HG03565 (cell line): ENCODE measurements around the gene TANGO2.

ENCODE experiments used
- ATAC-seq: cut with Tn5 transposase; IDR thresholded peaks from one replicate; pipeline ENCODE4 v1.9.1; 2021; ENCODE audit warnings: mild to moderate bottlenecking, moderate library complexity; ENCODE audit not compliant: unreplicated experiment

Gene TANGO2

DNA sequence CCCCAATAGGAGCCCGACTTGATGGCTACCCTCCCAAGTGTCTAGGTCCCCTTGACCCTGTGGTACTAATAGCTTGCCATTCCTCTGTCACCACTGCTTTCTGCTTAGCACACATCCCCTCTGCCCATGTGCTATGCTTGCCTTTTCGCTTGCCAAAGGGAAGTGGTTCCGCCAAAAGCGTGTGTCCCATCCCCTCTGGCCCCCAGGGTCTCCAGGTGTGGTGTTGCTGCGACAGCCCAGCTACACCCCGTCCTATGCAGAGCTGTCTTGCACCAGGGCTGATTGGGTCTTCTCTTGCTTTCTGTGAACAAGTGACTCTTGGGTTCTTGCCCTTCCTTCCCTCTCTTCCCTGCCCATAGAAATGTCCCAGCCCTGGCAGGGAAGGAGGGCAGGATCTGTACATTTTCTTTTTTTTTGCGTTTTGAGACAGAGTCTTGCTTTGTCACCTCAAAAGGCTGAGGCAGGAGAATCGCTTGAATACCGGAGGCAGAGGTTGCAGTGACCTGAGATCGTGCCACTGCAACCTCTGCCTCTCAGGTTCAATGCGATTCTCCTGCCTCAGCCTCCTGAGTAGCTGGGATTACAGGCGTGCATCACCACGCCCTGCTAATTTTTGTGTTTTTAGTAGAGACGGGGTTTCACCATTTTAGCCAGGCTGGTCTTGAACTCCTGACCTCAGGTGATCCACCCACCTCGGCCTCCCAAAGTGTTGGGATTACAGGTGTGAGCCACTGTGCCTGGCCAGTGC is 3.9 kb downstream of the TANGO2 start:
- ATAC-seq = no peak

DNA sequence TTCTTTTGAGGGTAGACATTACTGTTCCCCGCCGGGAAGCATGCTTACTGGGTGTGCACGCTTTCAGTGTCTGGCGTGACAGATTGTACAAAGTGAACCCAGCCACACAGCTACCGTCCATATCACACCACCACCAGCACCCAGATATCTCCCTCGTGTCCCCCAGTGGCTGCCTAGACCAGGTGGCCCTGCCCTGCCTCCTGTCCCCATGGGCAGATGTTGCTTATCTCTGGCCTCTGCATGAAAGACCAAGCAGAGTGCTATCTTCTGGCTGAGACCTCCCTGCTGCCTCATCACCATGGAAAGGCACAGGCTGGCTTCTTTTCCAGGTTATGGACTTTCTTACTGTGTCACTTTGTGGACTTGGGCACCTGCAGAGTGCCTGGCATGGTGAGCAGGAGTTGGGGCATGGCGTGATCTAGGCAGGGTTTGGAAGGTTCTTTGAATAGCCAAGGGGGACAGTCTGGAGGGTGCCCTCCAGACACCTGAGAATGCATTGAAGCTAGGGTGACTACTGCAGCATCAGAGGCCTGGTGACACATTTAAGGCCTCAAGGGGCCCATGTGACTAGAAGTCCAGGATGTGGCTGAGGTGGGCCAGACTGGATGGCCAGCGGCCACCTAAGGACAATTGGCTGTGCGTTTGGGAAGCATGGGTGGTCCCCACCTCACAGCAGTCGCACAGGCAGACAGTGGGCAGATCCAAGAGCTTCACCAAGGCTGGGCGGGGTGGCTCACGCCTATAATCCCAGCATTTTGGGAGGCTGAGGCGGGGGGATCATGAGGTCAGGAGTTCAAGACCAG is 4.7 kb downstream of the TANGO2 start:
- no peak for ATAC-seq

DNA sequence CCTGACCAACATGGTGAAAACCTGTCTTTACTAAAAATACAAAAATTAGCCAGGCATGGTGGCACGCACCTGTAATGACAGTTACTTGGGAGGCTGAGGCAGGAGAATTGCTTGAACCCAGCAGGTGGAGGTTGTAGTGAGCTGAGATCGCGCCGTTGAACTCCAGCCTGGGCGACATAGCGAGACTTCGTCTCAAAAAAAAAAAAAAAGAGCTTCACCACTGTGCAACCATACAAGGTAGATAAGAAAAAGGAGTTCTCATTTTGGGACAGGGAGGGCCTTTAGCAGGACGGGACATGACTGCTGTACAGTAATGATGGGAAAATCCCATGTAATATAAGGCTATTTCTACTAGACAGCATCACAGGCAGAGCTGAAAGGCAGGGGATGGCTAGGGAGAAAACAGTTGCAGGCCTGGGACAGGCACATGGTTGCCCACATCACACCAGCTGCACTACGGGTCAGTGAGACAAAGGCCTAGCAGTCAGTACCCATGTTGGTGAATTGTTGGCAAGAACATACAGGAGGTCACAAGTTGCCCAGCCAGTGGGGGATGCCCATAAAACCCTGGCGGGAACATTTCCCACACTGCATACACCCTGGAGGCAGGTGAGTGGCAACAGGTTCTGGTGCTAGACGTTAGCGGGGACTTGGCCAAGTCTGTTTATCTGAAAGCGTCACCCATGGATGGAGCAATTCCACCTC is 5.4 kb downstream of the TANGO2 start:
- ATAC-seq = no peak

DNA sequence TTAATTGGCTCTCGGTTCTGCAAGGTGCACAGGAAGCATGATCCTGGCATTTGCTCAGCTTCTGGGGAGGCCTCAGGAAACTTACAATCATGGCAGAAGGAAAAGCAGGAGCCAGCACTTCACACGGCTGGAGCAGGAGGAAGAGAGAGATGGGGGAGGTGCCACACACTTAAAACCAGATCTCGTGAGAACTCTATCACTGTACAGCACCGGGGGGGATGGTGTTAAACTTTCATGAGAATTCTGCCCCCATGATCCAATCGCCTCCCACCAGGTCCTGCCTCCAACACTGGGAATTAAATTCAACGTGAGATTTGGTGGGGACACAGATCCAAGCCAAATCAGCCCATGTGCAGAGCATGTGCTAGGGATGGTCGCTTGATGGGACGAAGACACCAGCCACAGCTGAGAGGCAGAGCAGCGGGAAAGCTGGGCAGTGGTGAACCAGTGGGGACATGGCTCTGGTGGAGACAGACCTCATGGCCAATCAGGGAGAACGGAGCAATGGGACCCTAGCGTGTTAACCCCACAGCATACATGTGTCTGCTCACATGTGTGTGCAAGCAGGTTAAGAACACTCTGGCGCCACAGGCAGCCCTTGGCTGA is 6.2 kb downstream of the TANGO2 start:
- ATAC-seq = no peak

DNA sequence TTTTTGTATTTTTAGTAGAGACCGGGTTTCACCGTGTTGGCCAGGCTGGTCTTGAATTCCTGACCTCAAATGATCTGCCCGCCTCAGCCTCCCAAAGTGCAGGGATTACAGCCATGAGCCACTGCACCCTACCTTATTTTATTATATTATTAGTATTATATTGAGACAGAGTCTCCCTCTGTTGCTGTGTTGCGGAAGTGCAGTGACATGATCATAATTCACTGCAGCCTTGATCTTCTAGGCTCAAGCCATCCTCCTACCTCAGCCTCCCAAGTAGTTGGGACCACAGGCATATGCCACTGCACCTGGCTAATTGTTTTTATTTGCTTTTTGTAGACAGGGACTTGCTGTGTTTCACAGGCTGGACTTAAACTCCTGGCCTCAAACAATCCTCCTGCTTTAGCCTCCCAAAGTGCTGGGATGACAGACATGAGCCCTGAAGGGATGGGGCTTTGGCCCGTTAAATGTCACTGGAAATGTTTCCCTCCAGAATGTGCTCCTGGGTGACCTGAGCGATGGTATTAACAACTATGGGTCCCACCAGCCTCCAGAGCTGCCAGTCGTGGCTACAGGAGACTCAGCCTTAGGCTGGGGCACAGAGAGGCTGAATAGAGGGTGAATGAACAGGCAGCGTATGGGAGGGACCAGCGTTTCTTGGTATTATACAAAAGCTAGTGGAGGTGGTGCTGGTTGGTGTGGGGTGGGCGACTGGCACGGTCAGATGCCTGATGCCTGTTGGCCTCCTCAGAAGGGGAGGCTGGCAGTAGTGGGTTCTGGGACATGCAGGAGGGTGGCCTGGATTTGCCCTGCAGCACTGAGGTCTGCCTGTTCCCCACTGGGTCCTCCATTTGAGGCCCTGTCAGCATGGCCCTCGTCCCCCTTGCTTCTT is 7.3 kb downstream of the TANGO2 start:
- ATAC-seq = no peak

DNA sequence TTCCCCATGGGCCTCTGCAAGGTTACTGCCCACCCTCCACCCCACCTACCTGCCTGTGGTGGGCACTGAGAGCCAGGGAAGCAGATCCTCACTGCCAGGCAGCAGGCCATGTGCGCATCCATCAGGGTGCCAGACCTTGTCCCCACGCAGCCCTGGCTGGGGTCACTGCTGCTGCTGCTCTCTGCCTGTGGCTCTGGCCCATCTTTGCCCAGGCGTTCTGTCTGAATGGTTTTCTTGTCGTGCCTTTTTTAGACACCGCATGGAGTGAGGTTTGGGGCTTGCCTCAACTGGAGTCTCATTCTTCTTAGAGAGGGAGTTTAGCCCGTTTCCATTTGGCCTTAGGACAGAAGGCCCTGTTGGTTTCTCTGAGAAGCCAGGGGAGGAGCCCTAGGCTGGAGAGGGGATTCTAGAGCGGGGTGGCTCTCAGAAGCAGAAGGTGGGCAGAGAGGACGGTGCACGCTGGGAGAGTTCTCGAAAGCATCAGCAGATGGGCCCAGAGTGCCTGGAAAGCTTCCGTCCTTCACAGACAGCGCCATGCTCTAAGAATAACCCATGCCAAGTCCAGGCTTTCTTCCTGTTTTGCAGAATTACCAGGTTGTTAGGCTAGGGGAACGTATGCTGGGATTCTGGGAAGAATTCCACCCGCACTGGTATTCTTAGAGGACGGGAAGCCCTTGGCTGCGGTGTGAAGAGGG is 8.1 kb downstream of the TANGO2 start:
- no peak for ATAC-seq

DNA sequence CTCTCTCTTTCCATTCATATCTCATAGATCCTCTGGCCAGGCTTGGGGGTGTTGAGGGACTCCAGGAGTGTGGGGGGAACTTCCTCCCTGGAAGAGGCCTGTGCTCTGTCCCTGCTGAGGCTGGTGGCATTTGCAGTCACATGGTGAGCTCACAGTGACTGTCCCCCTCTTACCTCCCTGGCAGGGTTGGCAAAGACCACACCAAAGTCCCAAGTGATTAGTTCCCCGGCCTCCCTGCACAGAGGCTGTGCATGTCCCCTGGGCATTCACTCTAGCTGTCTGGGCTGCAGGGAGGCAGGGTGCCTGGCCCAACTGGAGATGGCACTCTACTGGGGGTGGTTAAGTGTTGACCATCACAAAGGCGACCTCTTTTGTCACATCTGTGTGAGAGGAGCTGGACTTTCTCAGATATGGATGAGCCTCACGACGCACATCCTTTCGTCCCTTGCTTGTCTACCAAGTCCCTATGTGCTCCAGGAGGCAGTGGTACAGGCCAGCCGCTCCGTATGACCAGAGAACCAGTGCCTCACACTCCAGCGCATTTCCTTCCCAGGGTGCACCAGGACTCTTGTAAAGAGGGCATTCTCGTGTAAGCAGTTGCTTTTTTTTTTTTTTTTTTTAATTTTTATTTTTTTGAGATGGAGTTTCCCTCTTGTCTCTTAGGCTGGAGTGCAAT is 8.8 kb downstream of the TANGO2 start:
- ATAC-seq = no peak

DNA sequence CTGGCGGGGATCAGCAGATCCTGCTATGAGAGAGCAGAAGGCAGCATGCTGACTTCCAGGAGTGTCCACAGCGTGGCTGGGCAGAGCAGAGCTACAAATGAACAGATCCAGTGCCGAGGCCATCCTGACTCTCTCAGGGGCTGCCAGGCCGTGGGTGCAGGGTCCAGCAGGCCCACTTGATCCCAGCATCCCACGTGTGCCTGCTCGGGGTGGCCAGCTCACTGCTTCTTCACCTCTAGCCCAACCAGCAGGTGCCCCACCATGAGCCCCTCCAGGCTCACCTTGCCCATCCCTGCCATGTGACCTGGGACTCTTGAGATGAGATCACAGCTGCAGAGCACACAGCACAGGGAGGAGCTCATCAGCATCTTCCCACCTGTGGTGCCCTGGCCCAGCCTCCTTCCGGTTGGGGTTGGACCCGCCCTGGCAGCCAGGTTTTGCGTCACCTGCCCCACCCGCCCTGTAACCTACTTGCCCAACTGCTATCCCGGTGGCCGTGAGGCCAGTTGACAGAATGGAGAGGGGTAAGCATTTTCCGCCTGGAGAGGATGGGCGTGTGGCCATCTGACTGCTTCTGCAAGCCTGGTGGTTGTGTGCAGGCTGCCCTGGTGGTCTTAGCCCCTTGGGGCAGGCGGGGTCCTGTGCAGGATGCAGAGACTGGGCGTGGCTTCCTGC is 11.0 kb downstream of the TANGO2 start:
- no peak for ATAC-seq

DNA sequence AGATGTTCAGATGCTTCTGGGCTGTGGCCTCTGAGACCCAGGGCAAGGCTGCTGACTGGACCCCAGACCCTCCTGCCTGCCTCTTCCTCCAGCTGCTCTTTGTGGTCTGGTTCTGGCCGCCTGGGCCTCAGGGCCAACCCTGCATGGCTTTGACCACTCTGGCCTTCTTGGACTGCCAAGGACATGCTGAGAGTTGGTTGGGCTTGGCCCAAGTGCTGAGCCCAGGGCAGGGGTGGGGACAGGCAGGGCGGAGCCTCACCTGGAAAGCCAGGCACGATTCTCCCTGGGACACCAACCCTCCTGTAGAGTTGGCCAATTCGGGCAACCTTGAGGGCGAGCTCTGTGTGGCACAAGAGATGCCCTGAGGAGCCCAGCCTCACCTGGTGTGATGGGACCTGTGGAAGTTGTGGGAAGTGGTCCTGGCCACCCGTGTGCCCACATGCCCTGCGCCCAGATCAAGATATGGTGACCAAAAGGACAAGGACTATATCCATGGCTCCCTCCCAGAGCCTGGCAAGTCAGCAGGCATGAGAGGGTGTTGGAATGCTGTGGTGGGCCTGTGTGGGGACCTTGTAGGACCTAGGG is 11.6 kb downstream of the TANGO2 start:
- ATAC-seq = no peak

DNA sequence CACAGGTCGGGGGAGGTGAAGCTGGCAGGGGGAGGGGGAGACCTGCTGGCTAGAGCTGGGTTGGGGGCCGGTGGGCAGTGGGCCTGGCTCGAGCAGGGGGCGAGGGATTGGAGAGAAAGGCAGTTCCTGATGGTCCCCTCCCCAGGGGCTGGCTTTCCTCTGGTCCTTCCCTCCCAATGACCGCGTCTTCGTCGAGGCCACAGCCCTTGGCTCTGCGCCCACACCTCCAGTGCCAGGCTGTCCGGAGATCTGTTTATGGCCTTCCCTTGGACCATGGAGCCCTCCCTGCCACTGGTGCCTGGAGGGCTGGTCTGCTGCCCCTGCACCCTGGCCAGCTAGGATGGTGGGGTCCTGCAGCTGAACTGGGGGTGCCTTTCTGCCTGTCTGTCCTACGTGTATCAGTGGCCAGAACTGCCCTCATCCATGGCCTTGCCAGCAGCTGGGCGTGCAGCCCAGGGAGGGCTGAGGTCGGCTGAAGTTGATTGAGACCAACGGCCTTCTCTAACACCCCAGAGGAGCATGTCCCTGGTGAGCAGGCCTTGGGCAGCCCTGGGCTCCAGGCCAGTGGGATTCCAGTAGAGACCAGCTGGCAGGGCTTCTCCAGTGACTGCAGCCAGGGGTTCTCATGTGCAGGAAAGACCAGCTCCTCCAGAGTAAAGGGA is 12.3 kb downstream of the TANGO2 start:
- no peak for ATAC-seq

DNA sequence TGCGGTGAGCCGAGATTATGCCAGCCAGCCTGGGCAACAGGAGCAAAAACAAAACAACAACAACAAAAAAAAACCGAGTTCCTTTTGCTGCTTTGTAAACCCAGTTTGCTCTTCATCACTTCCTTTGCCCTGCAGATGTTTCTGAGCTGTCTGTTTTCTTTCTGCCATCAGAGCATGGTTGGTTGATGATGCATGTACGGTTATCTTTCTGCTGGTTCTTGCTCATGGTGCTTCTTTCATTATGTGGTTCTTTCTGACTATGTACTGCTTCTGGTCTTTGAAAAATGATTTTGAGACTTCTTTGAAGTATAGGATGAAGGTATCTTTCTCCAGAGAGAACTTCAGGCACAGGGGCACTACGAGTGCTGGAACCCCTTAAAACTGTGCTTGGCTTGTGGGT is 13.2 kb downstream of the TANGO2 start:
- no peak for ATAC-seq

DNA sequence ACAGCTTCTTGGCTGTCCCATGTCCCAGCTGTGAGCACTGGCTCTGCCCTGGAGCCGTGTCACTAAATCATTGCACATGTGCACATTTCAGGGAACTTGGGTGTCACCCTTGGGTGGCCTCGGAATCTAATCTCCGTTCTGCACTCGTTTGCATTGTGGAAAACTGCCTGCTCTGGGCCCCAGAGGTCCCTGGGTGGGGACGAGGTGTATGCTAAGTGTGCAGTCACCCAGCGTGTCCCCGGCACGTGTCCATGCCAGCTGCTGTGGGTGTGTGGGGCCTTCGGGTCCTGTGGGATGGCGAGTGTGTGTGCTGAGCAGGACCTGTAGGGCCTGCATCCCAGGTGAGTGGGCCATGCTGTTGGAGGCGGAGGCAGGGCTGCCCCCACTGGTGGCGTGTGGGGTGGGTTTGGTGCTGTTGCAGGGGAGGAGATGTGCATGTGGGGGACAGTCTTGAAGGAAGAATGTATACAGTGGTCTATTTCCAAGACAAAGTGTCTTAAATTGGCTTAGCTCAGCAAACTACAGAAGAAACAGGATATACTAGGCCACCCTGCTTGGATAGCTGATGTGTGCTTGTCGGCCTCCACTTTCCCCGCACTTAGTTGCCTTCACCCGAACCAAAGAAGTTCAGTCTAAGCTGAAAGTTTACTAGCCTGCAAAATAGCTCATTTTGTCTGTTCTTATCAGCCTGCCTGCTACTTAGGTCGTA is 14.6 kb downstream of the TANGO2 start:
- no peak for ATAC-seq

DNA sequence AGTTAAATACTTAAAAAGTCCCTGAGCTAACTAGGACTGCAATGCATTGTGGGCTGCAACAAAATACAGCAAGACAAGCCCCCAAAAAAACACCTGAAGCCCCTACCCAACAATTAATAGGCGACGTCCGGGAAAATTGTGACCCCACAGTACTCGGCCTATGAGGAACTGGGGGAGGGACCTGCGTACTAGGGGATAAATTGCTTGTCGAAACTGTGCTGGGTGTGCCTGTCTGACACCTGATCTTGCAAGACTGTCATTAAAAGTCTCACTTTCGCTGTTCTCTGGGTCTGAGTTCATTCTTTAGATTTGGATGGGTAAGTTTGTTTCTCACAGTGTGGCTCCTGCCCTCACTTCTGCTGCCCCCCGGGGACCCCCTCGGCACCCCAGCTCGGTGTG is 15.2 kb downstream of the TANGO2 start:
- ATAC-seq = no peak

DNA sequence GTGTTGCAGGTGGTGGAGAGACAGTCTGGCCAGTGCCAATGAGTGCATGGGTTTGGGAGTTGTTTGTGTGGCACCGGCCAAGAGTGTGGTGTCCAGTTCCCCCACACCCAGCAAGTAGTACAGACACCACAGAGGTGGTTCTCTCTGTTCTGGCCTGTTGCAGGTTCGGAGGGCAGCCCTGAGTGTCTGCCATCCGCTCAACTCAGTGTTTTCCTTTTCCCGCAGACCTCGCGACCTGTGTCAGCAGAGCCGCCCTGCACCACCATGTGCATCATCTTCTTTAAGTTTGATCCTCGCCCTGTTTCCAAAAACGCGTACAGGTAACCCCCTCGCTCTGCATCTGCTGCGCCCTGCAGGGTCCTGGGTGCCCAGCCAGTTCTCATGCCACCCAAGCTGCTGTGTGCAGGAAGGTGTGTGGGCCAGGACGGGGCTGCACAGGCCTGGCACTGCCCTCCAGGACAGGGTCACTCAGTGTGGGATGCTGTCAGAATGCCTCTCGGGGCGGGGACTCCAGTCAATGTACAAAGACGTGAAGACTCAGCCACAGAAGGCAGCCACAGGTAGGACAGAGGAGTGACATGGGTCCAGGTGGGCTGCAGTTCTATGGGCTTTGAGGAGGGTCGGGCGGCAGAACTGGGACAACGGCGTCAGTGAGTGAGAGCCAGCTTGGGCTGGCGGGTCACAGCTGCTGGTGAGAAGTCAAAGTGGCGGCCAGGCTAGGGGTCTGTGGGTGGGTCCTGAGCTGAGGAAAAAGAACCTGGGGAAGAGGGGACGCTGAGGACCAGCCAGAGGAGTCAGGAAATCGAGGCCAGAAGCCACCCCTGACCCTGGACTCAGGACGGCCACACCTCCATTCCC is 15.9 kb downstream of the TANGO2 start:
- no peak for ATAC-seq

DNA sequence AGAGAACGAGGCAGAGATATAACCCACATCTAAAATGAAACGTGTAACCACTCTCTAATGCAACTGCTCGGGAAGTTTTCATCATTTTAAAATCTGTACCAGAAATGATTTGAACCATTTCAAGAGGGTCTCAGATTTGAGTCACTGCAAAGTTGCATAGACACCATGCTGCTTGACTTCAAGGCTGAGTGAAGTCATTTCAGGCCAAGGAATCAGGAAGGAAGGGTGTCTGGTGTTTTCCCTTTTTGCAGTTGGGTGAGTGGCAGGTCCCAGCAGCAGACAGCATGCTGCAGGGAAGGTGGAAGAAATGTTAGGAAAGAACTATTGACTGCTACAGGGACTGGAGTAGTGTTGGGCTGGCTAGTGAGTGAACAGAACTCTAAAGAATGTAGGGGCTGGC is 16.5 kb downstream of the TANGO2 start:
- ATAC-seq = no peak

DNA sequence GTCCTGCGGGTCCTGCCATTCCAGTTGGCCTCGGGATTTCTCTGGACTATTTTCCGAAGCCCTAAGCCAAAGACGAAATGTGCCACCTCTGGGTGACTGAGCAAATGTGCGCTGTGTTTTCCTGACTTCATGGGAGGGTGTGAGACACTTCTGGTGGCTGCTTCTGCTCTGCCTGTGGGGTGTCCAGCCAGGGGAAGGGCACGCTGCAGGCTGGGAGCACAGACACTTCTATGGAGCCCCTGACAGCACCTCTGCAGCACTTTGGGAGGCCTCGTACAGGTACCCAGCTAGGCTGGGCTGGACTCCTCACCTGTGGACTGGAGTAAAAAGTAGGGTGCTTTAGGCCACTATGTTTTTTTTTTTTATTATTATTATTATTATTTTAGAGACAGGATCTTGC is 17.7 kb downstream of the TANGO2 start:
- no peak for ATAC-seq
